Measurements from ENCODE around the gene PXDN. TPM values are rescaled to one million over a fixed set of nuclear protein-coding genes. Genes with fewer than 3 reads are reported as not detected.

Gene PXDN
- total and polyA plus RNA-seq, 2 of the 13 experiments (the other 11 are each of a cell fraction or from before 2014, with no cell fraction given), result not detected

GRCh38 chr2:1769703-1770422 lies 25.5 kb upstream of the PXDN start:
- H3K9me3 ChIP-seq (ENCODE audit: low read length), result no peaks in the 10 kb centered on the region
- H4K20me1 ChIP-seq (ENCODE audit: insufficient read depth, low read length), result no peaks in the 10 kb centered on the region
- ChIA-PET POLR2A (no interaction called here), CTCF (ENCODE audit: low intra/inter-chr PET ratio, low total read pairs) (interaction anchor here (0.8 kb wide), 1 partner anchor 181 kb away, joined by 4 read pairs; no protein-coding TSS in a partner anchor)
- ATAC-seq (peak; percentile 95), DNase-seq (ENCODE audit: low spot score) (peak; percentile 65), FAIRE-seq (peak; percentile 90)
- no peak overlapping the region for H2AFZ ChIP-seq (ENCODE audit: low read length)
- no peaks in the 10 kb centered on the region for H3K4me1 ChIP-seq (ENCODE audit: insufficient read depth, low read length)
- H3K27ac ChIP-seq (ENCODE audit: extremely low read length, insufficient read depth, low read length), result no peak overlapping the region
- no TSS peak for BruUV-seq (replicated peaks)
- no peak overlapping the region for H3K4me3 ChIP-seq (replicated peaks in 1 of 3; ENCODE audit: insufficient read depth in 1 of 3, low read depth in 2 of 3, low read length in 3 of 3)
- peaks cover 3 to 24% of the 10 kb centered on the region in 2 experiments; a peak in 3 of 5 replicates for H3K27me3 ChIP-seq (ENCODE audit: control insufficient read depth in 1 of 2, insufficient read depth in 2 of 2, low read length in 2 of 2)
- intact Hi-C loops (cut with micrococcal nuclease; ENCODE audit: unreplicated experiment) (loop anchor here (2.0 kb wide), 1 partner anchor 187 kb away; no protein-coding TSS in a partner anchor), in situ Hi-C loops (cut with HindIII; ENCODE audit: extremely low pct_ligation_motif_present, low pct_unique_long_range_greater_than_20kb) (loop anchor here (5.0 kb wide), 1 partner anchor 178 kb away; no protein-coding TSS in a partner anchor)
- no peak overlapping the region for H3K9ac ChIP-seq (ENCODE audit: insufficient read depth, low read depth, low read length)
- H3K36me3 ChIP-seq (replicated peaks in 1 of 2; ENCODE audit: control insufficient read depth in 1 of 2, insufficient read depth in 2 of 2, low read length in 2 of 2), result no peaks in the 10 kb centered on the region
- no peak overlapping the region for H3K4me2 ChIP-seq (ENCODE audit: low read depth, low read length)
- 17% methylated on average over 13 of the region's 13 CpGs for WGBS (ENCODE audit: low lambda C conversion rate)
- no peaks in the 10 kb centered on the region for H3K79me2 ChIP-seq (ENCODE audit: insufficient read depth, low read length)
- TF ChIP-seq MXI1 (IDR thresholded peaks at IDR 0.05; ENCODE audit: borderline replicate concordance, low read depth, low read length), result no peak
- peak; percentile 62; the same call in 1 of the 2 replicates for TF ChIP-seq SMC3 (IDR thresholded peaks at IDR 0.05; ENCODE audit: low read length)
- TF ChIP-seq MTF1 (CRISPR knock-in tag; IDR thresholded peaks at IDR 0.05), result no peak
- no peak for TF ChIP-seq ZNF512B (CRISPR knock-in tag; IDR thresholded peaks at IDR 0.05; ENCODE audit: borderline replicate concordance)
- TF ChIP-seq ZFX (CRISPR knock-in tag; IDR thresholded peaks at IDR 0.05; ENCODE audit: low read depth), result 0 out of 2 replicates have a peak, but pooled peaks have one; percentile 19
- TF ChIP-seq HNF4G (IDR thresholded peaks at IDR 0.05; ENCODE audit: borderline replicate concordance, low read depth, low read length), result peak; percentile 67; the same call in 1 of the 2 replicates
- TF ChIP-seq HNF4G (CRISPR knock-in tag; IDR thresholded peaks at IDR 0.05; ENCODE audit: borderline replicate concordance, low read depth), result 0 out of 2 replicates have a peak, but pooled peaks have one; percentile 33
- TF ChIP-seq PTBP1 (IDR thresholded peaks at IDR 0.05; ENCODE audit: low read depth, low read length, poor library complexity, severe bottlenecking), result no peak
- TF ChIP-seq STAG1 (CRISPR knock-in tag; IDR thresholded peaks at IDR 0.05), result peak; percentile 71
- TF ChIP-seq, protein P1, sequence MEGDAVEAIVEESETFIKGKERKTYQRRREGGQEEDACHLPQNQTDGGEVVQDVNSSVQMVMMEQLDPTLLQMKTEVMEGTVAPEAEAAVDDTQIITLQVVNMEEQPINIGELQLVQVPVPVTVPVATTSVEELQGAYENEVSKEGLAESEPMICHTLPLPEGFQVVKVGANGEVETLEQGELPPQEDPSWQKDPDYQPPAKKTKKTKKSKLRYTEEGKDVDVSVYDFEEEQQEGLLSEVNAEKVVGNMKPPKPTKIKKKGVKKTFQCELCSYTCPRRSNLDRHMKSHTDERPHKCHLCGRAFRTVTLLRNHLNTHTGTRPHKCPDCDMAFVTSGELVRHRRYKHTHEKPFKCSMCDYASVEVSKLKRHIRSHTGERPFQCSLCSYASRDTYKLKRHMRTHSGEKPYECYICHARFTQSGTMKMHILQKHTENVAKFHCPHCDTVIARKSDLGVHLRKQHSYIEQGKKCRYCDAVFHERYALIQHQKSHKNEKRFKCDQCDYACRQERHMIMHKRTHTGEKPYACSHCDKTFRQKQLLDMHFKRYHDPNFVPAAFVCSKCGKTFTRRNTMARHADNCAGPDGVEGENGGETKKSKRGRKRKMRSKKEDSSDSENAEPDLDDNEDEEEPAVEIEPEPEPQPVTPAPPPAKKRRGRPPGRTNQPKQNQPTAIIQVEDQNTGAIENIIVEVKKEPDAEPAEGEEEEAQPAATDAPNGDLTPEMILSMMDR (CRISPR knock-in tag; IDR thresholded peaks at IDR 0.05), result peak; percentile 85
- no peak for TF ChIP-seq CENPT (CRISPR knock-in tag; IDR thresholded peaks at IDR 0.05; ENCODE audit: low read depth)
- TF ChIP-seq ZNF451 (CRISPR knock-in tag; IDR thresholded peaks at IDR 0.05), result no peak
- TF ChIP-seq RAD21 (CRISPR knock-in tag; IDR thresholded peaks at IDR 0.05), result peak; percentile 25; the same call in 1 of the 2 replicates
- TF ChIP-seq ZNF737 (CRISPR knock-in tag; IDR thresholded peaks at IDR 0.05; ENCODE audit: borderline replicate concordance), result no peak
- no peak for TF ChIP-seq WIZ (CRISPR knock-in tag; IDR thresholded peaks at IDR 0.05)
- TF ChIP-seq, protein P2, sequence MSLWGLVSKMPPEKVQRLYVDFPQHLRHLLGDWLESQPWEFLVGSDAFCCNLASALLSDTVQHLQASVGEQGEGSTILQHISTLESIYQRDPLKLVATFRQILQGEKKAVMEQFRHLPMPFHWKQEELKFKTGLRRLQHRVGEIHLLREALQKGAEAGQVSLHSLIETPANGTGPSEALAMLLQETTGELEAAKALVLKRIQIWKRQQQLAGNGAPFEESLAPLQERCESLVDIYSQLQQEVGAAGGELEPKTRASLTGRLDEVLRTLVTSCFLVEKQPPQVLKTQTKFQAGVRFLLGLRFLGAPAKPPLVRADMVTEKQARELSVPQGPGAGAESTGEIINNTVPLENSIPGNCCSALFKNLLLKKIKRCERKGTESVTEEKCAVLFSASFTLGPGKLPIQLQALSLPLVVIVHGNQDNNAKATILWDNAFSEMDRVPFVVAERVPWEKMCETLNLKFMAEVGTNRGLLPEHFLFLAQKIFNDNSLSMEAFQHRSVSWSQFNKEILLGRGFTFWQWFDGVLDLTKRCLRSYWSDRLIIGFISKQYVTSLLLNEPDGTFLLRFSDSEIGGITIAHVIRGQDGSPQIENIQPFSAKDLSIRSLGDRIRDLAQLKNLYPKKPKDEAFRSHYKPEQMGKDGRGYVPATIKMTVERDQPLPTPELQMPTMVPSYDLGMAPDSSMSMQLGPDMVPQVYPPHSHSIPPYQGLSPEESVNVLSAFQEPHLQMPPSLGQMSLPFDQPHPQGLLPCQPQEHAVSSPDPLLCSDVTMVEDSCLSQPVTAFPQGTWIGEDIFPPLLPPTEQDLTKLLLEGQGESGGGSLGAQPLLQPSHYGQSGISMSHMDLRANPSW (CRISPR knock-in tag; IDR thresholded peaks at IDR 0.05; ENCODE audit: borderline replicate concordance), result no peak
- TF ChIP-seq PHF20 (CRISPR knock-in tag; IDR thresholded peaks at IDR 0.05), result no peak
